PFSK-1 (cell line): Measurements from ENCODE around the gene FAAP20.

Experiments
- FOXP2 ChIP-seq: optimal IDR thresholded peaks from 2 replicates; pipeline ENCODE3; 2011; ENCODE audit warnings: borderline replicate concordance, control low read depth, inconsistent platforms; ENCODE audit not compliant: insufficient read depth; ENCODE audit errors: extremely low read length, extremely low read depth
- POLR2AphosphoS5 ChIP-seq: IDR thresholded peaks from 2 replicates; pipeline ENCODE4 v1.6.1; 2012; ENCODE audit warnings: low read depth, mild to moderate bottlenecking, control low read depth, low read length, moderate library complexity
- SIN3A ChIP-seq: IDR thresholded peaks from 2 replicates; pipeline ENCODE4 v1.6.1; 2012; ENCODE audit warnings: mild to moderate bottlenecking, low read length, moderate library complexity, borderline replicate concordance; ENCODE audit not compliant: insufficient read depth
- TAF1 ChIP-seq: IDR thresholded peaks from 2 replicates; pipeline ENCODE4 v1.6.1; 2012; ENCODE audit warnings: low read length, control low read depth, borderline replicate concordance; ENCODE audit not compliant: insufficient read depth
- TF ChIP-seq, protein P1 (sequence below), 2 experiments: IDR thresholded peaks; 2 replicates each; pipeline versions ENCODE4 v1.6.1 to v1.8.0; 2011 to 2012; ENCODE audit warnings: low read depth in 2 of 2, low read length in 2 of 2, control low read depth in 1 of 2, inconsistent platforms in 1 of 2, mild to moderate bottlenecking in 1 of 2, moderate library complexity in 1 of 2; ENCODE audit not compliant: insufficient read depth in 1 of 2

The FAAP20 gene

DNA sequence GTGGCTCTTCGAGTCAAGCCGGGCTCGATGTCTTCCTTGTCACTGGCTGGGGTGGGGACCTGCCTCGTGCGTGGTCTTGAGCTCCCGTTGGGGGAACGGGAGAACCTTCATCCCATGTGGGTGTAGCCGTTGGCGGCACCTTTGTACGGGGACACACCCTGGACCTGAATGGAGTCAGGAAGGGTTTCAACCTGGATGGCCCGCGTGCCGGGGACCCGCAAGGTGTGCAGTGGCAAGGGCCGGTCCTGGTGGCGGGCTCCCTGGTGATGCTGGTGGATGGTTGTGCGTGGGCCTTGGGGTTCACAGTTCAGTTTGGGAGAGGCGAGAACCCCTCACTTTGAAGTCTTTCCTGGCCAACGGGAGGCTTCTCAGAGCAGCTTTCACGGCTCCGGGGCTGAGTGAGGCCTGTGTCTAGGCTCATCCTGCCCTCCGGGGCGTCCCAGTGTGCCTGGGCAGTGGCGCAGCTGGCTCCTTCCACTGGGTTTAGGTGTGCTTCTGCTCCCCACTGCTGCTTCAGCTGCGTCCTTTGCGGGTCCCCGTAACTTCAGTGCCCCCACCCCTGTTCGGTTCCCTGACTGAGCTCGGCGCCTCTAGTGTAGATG is 44.9 kb upstream of the FAAP20 start:
- TF ChIP-seq TAF1 (no peak), FOXP2 (no peak), POLR2AphosphoS5 (no peak)
- TF ChIP-seq, protein P1, sequence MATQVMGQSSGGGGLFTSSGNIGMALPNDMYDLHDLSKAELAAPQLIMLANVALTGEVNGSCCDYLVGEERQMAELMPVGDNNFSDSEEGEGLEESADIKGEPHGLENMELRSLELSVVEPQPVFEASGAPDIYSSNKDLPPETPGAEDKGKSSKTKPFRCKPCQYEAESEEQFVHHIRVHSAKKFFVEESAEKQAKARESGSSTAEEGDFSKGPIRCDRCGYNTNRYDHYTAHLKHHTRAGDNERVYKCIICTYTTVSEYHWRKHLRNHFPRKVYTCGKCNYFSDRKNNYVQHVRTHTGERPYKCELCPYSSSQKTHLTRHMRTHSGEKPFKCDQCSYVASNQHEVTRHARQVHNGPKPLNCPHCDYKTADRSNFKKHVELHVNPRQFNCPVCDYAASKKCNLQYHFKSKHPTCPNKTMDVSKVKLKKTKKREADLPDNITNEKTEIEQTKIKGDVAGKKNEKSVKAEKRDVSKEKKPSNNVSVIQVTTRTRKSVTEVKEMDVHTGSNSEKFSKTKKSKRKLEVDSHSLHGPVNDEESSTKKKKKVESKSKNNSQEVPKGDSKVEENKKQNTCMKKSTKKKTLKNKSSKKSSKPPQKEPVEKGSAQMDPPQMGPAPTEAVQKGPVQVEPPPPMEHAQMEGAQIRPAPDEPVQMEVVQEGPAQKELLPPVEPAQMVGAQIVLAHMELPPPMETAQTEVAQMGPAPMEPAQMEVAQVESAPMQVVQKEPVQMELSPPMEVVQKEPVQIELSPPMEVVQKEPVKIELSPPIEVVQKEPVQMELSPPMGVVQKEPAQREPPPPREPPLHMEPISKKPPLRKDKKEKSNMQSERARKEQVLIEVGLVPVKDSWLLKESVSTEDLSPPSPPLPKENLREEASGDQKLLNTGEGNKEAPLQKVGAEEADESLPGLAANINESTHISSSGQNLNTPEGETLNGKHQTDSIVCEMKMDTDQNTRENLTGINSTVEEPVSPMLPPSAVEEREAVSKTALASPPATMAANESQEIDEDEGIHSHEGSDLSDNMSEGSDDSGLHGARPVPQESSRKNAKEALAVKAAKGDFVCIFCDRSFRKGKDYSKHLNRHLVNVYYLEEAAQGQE (IDR thresholded peaks at IDR 0.05; ENCODE audit: insufficient read depth in 1 of 2, low read depth in 2 of 2, low read length in 2 of 2), result no peak

- TF ChIP-seq, protein P1 (IDR thresholded peaks at IDR 0.05; ENCODE audit: insufficient read depth in 1 of 2, low read depth in 2 of 2, low read length in 2 of 2), result no peak
- TF ChIP-seq POLR2AphosphoS5, result no peak
- TF ChIP-seq FOXP2, result no peak
- TF ChIP-seq SIN3A, result no peak
- no peak for TF ChIP-seq TAF1
Measured at GRCh38 chr1:2239013-2239370, 44.4 kb upstream of the FAAP20 start.

DNA sequence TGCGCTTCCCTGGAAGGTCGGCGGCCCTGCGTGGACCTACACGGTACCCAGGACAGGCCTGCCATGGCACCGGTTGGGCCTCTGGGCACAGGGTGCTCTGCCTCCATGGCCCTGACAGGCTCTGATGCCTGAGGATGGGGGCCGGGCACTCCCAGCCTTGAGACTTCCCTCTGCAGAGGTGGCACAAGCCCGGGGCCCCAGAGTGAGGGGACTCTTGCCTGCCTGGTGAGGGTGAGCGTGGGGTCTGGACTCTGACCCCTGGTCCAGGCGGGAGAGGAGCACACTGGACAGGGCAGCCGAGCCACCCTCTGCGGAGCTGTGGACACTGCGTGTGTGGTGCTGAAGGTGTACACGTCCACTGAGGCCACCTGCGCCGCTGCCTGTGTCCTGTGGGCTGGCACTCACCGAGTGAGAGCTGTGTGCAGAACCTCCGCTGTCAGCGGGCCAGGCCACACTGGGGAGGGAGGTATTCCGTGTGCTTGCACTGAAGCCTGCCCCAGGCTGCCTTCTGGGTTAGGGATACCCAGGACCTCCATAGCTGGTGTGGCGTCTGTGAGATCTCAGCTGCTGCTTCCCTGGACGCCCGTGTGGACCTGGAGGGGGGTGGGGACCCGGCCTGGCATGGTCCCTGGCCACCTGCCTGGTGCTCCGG is 43.9 kb upstream of the FAAP20 start:
- TF ChIP-seq TAF1 (no peak), SIN3A (no peak), POLR2AphosphoS5 (no peak), FOXP2 (no peak)
- TF ChIP-seq, protein P1 (IDR thresholded peaks at IDR 0.05; ENCODE audit: insufficient read depth in 1 of 2, low read depth in 2 of 2, low read length in 2 of 2), result no peak

DNA sequence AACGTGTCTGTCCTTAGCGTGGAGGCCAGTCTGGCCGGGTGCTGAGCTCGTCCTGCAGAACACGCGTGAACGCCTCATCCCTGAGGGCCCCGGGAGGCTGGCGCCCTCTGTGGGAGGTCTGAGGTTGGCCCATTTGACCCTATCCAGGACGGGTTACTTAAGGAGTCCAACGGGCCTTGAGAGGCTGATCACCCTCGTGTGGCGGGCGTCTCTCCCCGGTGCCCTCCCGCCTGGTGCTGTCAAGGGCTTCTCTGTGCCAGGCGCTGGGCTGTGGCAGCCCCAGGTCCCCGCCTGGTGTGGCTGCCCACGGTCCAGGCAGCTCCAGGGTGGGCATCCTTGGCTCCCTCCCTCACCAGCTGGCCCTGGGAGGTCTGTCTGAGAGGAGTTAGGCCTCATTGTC is 43.2 kb upstream of the FAAP20 start:
- TF ChIP-seq POLR2AphosphoS5, result no peak
- no peak for TF ChIP-seq SIN3A
- no peak for TF ChIP-seq TAF1
- TF ChIP-seq FOXP2, result no peak
- TF ChIP-seq, protein P1 (IDR thresholded peaks at IDR 0.05; ENCODE audit: insufficient read depth in 1 of 2, low read depth in 2 of 2, low read length in 2 of 2), result no peak
